Head of caudate nucleus (tissue), 42 donors: Measurements from ENCODE around the gene XPNPEP2.

Experiments used
- DNase-seq, 42 donors: peaks; one replicate each; pipeline versions ENCODE4 v3.0.0 to v3.0.0-alpha.2; 2020 to 2021; ENCODE audit warnings: mixed read lengths in 7 of 42
- intact Hi-C: fragments of 100-400 bp; cut with DNase I; formaldehyde crosslinking; loops from one replicate; pipeline ENCODE4 v1.15.0; 2022

Gene XPNPEP2

GRCh38 chrX:129738466-129739308 lies at the start of gene XPNPEP2:
XPNPEP2 (plus strand) TSS chrX:129738979; CDS start chrX:129739214, 235 bp downstream.
- no peak for DNase-seq
- intact Hi-C loops, result no loop called here

- no peak for DNase-seq
- intact Hi-C loops, result no loop called here
These were observed 49.0 kb upstream of the XPNPEP2 start for GRCh38 chrX:129689796-129690195.

- DNase-seq, result no peak
- intact Hi-C loops, result no loop called here
These were observed 48.3 kb upstream of the XPNPEP2 start for GRCh38 chrX:129690435-129690834.

- intact Hi-C loops, result no loop called here
- DNase-seq, result no peak
These were observed 45.4 kb upstream of the XPNPEP2 start for GRCh38 chrX:129693354-129693753.

- intact Hi-C loops, result no loop called here
- DNase-seq, result no peak
These were observed 44.0 kb upstream of the XPNPEP2 start for GRCh38 chrX:129694805-129695204.

GRCh38 chrX:129695535-129695934 lies 43.2 kb upstream of the XPNPEP2 start:
- intact Hi-C loops, result no loop called here
- no peak for DNase-seq

GRCh38 chrX:129695937-129696336 lies 42.8 kb upstream of the XPNPEP2 start:
- intact Hi-C loops, result no loop called here
- no peak for DNase-seq

GRCh38 chrX:129696463-129697155 lies 42.2 kb upstream of the XPNPEP2 start:
- no peak for DNase-seq
- intact Hi-C loops, result no loop called here

- DNase-seq, result no peak
- intact Hi-C loops, result no loop called here
These were observed 41.5 kb upstream of the XPNPEP2 start for GRCh38 chrX:129697204-129697829.

GRCh38 chrX:129698150-129698549 lies 40.6 kb upstream of the XPNPEP2 start:
- intact Hi-C loops, result no loop called here
- no peak for DNase-seq

- no peak for DNase-seq
- intact Hi-C loops, result no loop called here
These were observed 38.2 kb upstream of the XPNPEP2 start for GRCh38 chrX:129700536-129700935.

GRCh38 chrX:129701624-129702069 lies 37.1 kb upstream of the XPNPEP2 start:
- DNase-seq, result peak in 38 of 42 donors; percentile 11 to 76 (median 40)
- intact Hi-C loops, result no loop called here

GRCh38 chrX:129704491-129704890 lies 34.3 kb upstream of the XPNPEP2 start:
- no peak for DNase-seq
- intact Hi-C loops, result no loop called here

- no peak for DNase-seq
- intact Hi-C loops, result no loop called here
These were observed 33.3 kb upstream of the XPNPEP2 start for GRCh38 chrX:129705377-129705925.

- intact Hi-C loops, result no loop called here
- DNase-seq, result peak in 1 of 42 donors; percentile 1
These were observed 32.8 kb upstream of the XPNPEP2 start for GRCh38 chrX:129705988-129706387.

- DNase-seq, result peak; percentile 70 to 95 (median 88)
- intact Hi-C loops, result no loop called here
These were observed 32.2 kb upstream of the XPNPEP2 start for GRCh38 chrX:129706400-129707072.

GRCh38 chrX:129714581-129714980 lies 24.2 kb upstream of the XPNPEP2 start:
- DNase-seq, result no peak

GRCh38 chrX:129716507-129716906 lies 22.3 kb upstream of the XPNPEP2 start:
- intact Hi-C loops, result no loop called here
- DNase-seq, result no peak

More at GRCh38 chrX:129714581-129714980, 24.2 kb upstream of the XPNPEP2 start:
- intact Hi-C loops, result no loop called here

- peak in 19 of 42 donors; percentile 6 to 50 (median 29) for DNase-seq
- intact Hi-C loops, result no loop called here
These were observed 20.9 kb upstream of the XPNPEP2 start for GRCh38 chrX:129717892-129718291.
